Fibroblast of the aortic adventitia (primary cell): Measurements from ENCODE around the gene SLC39A13. TPM values are rescaled to one million over a fixed set of nuclear protein-coding genes. Genes with fewer than 3 reads are reported as not detected.
A peak's percentile ranks its signal among the peaks of the same experiment; 100 is the strongest.

Experiments
- DNase-seq: peaks from one replicate; pipeline ENCODE4 v3.0.0-alpha.2; 2010; ENCODE audit warnings: low read depth
- H3K4me3 ChIP-seq: 2 replicates; pipeline ENCODE4 v1.5.1; 2011; ENCODE audit warnings: low read depth, mild to moderate bottlenecking, control low read depth, low read length, moderate library complexity
- total RNA-seq: library from RNA; depleted of rRNA; stranded (reverse); fragments of >200 nt; gene quantifications from 2 replicates; pipeline ENCODE4 v1.2.3, GENCODE V29; 2012; ENCODE audit warnings: low replicate concordance
- TF ChIP-seq, protein P1 (sequence below): IDR thresholded peaks from 2 replicates; pipeline ENCODE4 v1.5.1; 2011; ENCODE audit warnings: mild to moderate bottlenecking, low read length, control low read depth, inconsistent platforms; ENCODE audit not compliant: insufficient read depth

Gene SLC39A13
- total RNA-seq, 1 donor: 47.5 TPM

DNA sequence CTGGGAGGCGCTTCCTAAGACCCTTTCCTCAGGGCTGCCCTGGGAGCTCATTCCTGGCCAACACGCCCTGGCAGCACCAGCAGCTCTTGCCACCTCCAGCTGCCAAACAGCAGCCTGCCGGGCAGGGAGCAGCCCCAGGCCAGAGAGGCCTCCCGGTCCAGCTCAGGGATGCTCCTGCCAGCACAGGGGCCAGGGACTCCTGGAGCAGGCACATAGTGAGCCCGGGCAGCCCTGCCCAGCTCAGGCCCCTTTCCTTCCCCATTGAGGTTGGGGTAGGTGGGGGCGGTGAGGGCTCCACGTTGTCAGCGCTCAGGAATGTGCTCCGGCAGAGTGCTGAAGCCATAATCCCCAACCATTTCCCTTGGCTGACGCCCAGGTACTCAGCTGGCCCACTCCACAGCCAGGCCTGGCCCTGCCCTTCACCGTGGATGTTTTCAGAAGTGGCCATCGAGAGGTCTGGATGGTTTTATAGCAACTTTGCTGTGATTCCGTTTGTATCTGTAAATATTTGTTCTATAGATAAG lies 7.6 kb downstream of the SLC39A13 start:
- DNase-seq: peak; percentile 96
- TF ChIP-seq, protein P1, sequence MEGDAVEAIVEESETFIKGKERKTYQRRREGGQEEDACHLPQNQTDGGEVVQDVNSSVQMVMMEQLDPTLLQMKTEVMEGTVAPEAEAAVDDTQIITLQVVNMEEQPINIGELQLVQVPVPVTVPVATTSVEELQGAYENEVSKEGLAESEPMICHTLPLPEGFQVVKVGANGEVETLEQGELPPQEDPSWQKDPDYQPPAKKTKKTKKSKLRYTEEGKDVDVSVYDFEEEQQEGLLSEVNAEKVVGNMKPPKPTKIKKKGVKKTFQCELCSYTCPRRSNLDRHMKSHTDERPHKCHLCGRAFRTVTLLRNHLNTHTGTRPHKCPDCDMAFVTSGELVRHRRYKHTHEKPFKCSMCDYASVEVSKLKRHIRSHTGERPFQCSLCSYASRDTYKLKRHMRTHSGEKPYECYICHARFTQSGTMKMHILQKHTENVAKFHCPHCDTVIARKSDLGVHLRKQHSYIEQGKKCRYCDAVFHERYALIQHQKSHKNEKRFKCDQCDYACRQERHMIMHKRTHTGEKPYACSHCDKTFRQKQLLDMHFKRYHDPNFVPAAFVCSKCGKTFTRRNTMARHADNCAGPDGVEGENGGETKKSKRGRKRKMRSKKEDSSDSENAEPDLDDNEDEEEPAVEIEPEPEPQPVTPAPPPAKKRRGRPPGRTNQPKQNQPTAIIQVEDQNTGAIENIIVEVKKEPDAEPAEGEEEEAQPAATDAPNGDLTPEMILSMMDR: no peak
- H3K4me3 ChIP-seq: peak overlapping the region; percentile 18

DNA sequence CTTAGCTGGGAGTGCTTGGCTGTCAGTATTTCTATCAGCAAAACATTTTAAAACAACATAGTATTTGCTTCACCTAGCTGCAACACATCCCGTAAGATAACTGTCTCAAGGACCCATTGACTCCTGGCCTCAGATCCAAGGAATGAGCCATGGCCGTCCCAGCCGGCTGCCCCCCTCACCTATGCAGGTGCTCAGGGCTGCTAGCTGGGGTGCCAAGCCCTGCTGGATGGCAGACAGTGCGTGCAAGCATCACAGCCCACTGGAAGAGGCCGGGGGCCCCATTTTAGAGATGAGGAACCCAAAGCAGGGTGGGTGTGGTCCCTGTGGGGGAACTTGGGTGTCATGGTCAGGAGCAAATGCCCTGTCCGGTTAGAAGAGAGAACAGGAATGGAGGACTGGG lies 9.3 kb downstream of the SLC39A13 start:
- no peak overlapping the region for H3K4me3 ChIP-seq
- DNase-seq: no peak
- TF ChIP-seq, protein P1: no peak

DNA sequence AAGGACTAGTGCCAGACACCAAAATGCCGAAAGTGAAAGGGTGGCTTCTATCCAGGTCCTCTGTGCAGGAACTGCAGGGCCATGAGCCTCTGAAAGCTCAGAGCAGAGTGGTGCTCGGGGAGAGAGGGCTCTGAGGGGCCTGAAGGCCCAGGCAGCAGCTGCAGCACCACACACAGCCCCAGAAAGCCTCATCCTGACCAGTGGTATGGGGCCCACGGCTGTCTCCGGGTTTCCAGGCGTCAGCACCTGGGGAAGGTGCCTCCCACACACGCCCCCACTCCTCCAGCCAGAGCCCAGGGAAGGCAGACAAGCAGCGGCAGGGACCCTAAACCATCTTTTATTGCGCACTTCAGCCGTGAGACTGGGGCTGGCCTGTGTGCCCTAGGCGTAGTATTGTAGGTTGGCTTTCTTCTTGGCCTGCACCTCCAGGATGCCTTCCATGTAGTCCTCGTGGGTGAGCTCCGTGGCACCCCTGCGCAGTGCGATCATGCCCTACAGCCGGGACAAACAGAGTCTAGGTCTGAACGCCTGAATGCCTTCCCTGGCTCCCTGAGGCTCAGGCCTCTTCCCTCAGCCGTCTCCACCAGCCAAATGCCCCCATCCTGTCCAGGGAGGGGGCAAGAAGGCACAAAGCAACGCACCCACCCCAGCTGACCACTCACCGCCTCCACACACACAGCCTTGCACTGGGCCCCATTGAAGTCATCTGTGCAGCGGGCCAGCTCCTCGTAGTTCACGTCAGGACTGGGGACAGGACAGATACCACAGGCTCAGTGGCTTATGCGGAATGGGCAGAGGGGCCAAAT lies 10.3 kb downstream of the SLC39A13 start:
- no peak overlapping the region for H3K4me3 ChIP-seq
- TF ChIP-seq, protein P1: no peak
- DNase-seq: peak; percentile 43

DNA sequence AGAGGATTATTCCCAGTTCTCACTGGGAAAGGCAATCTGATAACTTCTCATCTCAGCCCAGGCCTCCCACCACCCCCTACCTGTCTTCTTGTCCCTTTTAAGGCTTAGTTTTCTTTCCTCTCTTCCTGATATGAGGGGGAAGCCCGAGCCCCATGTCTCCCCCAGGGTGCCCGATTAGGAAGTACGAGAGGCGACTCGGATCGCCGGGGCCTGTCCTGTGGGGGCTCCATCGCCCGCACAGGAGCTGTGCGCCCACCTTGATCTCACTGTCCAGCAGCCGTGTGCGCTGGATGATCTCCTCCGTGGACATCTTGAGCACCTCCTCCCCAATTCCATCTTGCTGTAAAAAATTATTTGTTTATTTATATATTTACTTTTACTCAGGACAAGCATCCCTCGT lies 17.2 kb downstream of the SLC39A13 start:
- DNase-seq: no peak
- TF ChIP-seq, protein P1: no peak
- peak overlapping the region; percentile 97 for H3K4me3 ChIP-seq

DNA sequence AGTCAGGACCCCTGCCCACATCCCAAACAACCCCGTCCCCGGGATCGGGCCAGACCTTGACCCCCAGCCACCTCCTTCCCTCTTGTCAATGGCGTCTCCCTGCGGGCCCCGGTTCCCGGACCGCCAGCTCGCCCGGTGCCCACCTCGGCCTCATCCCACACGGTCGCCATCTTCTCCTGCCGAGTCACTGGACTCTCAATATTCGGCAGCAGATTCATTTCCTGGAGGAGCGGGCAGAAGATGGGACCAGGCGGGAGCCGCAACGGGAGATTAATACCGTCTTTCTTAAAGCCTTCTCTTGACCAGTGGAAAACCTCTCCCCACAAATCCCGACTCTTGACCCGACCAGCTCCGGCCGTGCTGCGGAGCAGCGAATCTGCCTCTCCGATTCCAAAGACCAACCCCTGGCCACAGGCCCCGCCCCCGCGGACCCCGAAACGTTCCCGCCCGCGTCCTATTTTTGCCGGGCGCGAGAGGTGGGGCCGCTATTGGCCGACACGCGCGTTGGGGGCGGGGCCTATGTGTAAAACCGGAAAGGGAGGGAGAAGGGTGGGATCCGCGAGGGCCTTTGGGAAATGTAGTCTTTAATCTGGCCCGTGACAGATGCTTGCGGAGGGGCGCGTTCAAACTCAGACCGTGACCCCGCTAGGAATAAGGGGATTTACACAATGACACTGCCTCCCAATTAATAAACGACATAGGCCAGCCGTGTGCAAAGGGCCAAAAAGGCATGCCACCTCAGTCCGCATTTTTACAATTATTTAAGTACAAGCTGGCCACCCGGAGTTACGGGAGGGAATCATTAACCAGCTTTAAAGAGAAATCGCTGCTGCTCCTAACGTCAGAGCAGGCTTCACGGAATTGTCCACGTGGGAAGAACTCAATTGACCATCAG lies 17.9 kb downstream of the SLC39A13 start, which contains the start of gene PSMC3:
TSS of gene PSMC3 (minus strand) at position 378 of the 895 bp plus-strand sequence. CDS start at position 218, 160 bp downstream.
- DNase-seq: peak; percentile 95
- TF ChIP-seq, protein P1: no peak
- H3K4me3 ChIP-seq: peak within 1 kb of the TSS; percentile 97

DNA sequence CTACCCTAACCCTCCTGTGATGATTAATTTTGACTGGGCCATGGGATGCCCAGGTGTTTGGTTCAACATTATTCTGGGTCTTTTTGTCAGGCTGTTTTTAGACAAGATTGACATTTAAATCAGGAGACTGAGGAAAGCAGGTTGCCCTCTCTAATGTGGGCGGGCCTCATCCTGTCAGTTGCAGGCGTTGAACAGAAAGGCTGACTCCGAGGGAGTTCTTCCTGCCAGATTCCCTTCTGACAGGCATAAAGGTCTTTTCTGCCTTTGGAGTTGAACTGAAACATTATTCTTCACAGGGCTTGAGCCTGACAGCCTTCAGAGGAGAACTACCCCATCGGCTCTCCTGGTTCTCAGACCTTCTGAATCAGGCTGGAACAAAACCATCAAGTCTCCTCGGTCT lies 22.1 kb downstream of the SLC39A13 start:
- TF ChIP-seq, protein P1: no peak
- H3K4me3 ChIP-seq: no peak overlapping the region
- no peak for DNase-seq
